Astrocyte (in vitro differentiated cells and primary cell): ENCODE measurements around the gene AGAP9. TPM values are rescaled to one million over a fixed set of nuclear protein-coding genes. Genes with fewer than 3 reads are reported as not detected.

ENCODE experiments used
- DNase-seq: peaks from one replicate; pipeline ENCODE4 v3.0.0-alpha.2; 2010; ENCODE audit warnings: low read depth
- FAIRE-seq: peaks from 2 replicates; lab custom pipeline; 2011; peaks lifted over from hg19 to GRCh38; lab: Jason Lieb, UNC
- H2AFZ ChIP-seq: 2 replicates; pipeline ENCODE4 v1.6.0; 2012; ENCODE audit warnings: low read depth, low read length, inconsistent platforms
- H3K27ac ChIP-seq: 2 replicates; pipeline ENCODE4 v1.5.1; 2011; ENCODE audit warnings: low read depth, low read length, inconsistent platforms
- H3K27me3 ChIP-seq: 2 replicates; pipeline ENCODE4 v1.6.0; 2011; ENCODE audit warnings: low read length, inconsistent platforms; ENCODE audit not compliant: insufficient read depth
- H3K36me3 ChIP-seq: 2 replicates; pipeline ENCODE4 v1.5.1; 2011; ENCODE audit warnings: low read length, inconsistent platforms; ENCODE audit not compliant: insufficient read depth
- H3K4me1 ChIP-seq: 2 replicates; pipeline ENCODE4 v1.5.1; 2011; ENCODE audit warnings: low read length, inconsistent platforms; ENCODE audit not compliant: insufficient read depth
- H3K4me2 ChIP-seq: 2 replicates; pipeline ENCODE4 v1.6.0; 2012; ENCODE audit warnings: low read length, inconsistent platforms
- H3K4me3 ChIP-seq: 2 replicates; pipeline ENCODE4 v1.5.1; 2011; ENCODE audit warnings: low read depth, mild to moderate bottlenecking, low read length, inconsistent platforms; ENCODE audit not compliant: insufficient read depth
- H3K79me2 ChIP-seq: 2 replicates; pipeline ENCODE4 v1.6.0; 2012; ENCODE audit warnings: mild to moderate bottlenecking, low read length, inconsistent platforms; ENCODE audit not compliant: insufficient read depth
- H3K9ac ChIP-seq: 2 replicates; pipeline ENCODE4 v1.6.0; 2012; ENCODE audit warnings: mild to moderate bottlenecking, low read length, inconsistent platforms
- H3K9me3 ChIP-seq: 2 replicates; pipeline ENCODE4 v1.5.1; 2012; ENCODE audit warnings: low read depth, mild to moderate bottlenecking, low read length, inconsistent platforms; ENCODE audit not compliant: insufficient read depth
- H4K20me1 ChIP-seq: 2 replicates; pipeline ENCODE4 v1.6.0; 2012; ENCODE audit warnings: low read length, inconsistent platforms; ENCODE audit not compliant: insufficient read depth
- H3K27ac Mint-ChIP-seq: one replicate; pipeline ENCODE4 v1.8.0; 2021; ENCODE audit warnings: mild to moderate bottlenecking, mixed read lengths; ENCODE audit not compliant: unreplicated experiment
- H3K27me3 Mint-ChIP-seq: one replicate; pipeline ENCODE4 v1.8.0; 2021; ENCODE audit warnings: low read depth, mixed read lengths; ENCODE audit not compliant: unreplicated experiment
- H3K36me3 Mint-ChIP-seq: one replicate; pipeline ENCODE4 v1.8.0; 2021; ENCODE audit warnings: low read depth, mixed read lengths; ENCODE audit not compliant: unreplicated experiment
- H3K4me1 Mint-ChIP-seq: one replicate; pipeline ENCODE4 v1.8.0; 2021; ENCODE audit warnings: low read depth, mixed read lengths; ENCODE audit not compliant: unreplicated experiment
- H3K4me3 Mint-ChIP-seq: one replicate; pipeline ENCODE4 v1.8.0; 2021; ENCODE audit warnings: mild to moderate bottlenecking, moderate library complexity, mixed read lengths; ENCODE audit not compliant: unreplicated experiment
- H3K9me3 Mint-ChIP-seq: one replicate; pipeline ENCODE4 v1.8.0; 2021; ENCODE audit warnings: mild to moderate bottlenecking, mixed read lengths; ENCODE audit not compliant: unreplicated experiment
- EZH2 ChIP-seq: IDR thresholded peaks from 2 replicates; pipeline ENCODE4 v1.6.1; 2012; ENCODE audit warnings: mild to moderate bottlenecking, low read length, inconsistent platforms; ENCODE audit not compliant: insufficient read depth
- total RNA-seq: library from RNA; stranded (reverse); gene quantifications from 2 replicates; pipeline ENCODE4 v1.2.1, GENCODE V29; 2021
- TF ChIP-seq, protein P1 (sequence below): IDR thresholded peaks from 2 replicates; pipeline ENCODE4 v1.5.1; 2011; ENCODE audit warnings: low read depth, mild to moderate bottlenecking, inconsistent platforms, low read length, moderate library complexity; ENCODE audit not compliant: insufficient read depth

The AGAP9 gene
- total RNA-seq, 1 donor from 2014 or later: 7.0 TPM

- H3K9me3 ChIP-seq: no peaks in the 10 kb centered on the region
- no peak for DNase-seq
- peaks cover 5% of the 10 kb centered on the region for H3K9me3 Mint-ChIP-seq
- no peaks in the 10 kb centered on the region for H3K79me2 ChIP-seq
- H3K36me3 Mint-ChIP-seq: no peaks in the 10 kb centered on the region
- H3K4me3 ChIP-seq: no peak overlapping the region
- no peak overlapping the region for H2AFZ ChIP-seq
- no peaks in the 10 kb centered on the region for H3K27me3 ChIP-seq
- H3K27me3 Mint-ChIP-seq: peaks cover 19% of the 10 kb centered on the region
- H3K36me3 ChIP-seq: no peaks in the 10 kb centered on the region
- H3K4me2 ChIP-seq: no peak overlapping the region
- peaks cover 9% of the 10 kb centered on the region for H3K4me1 Mint-ChIP-seq
- peaks cover 3% of the 10 kb centered on the region for H3K4me1 ChIP-seq
- H3K4me3 Mint-ChIP-seq: no peak overlapping the region
- no peak overlapping the region for H3K27ac Mint-ChIP-seq
- H3K27ac ChIP-seq: no peak overlapping the region
- no peak for FAIRE-seq
- no peaks in the 10 kb centered on the region for H4K20me1 ChIP-seq
- no peak for TF ChIP-seq EZH2
- TF ChIP-seq, protein P1, sequence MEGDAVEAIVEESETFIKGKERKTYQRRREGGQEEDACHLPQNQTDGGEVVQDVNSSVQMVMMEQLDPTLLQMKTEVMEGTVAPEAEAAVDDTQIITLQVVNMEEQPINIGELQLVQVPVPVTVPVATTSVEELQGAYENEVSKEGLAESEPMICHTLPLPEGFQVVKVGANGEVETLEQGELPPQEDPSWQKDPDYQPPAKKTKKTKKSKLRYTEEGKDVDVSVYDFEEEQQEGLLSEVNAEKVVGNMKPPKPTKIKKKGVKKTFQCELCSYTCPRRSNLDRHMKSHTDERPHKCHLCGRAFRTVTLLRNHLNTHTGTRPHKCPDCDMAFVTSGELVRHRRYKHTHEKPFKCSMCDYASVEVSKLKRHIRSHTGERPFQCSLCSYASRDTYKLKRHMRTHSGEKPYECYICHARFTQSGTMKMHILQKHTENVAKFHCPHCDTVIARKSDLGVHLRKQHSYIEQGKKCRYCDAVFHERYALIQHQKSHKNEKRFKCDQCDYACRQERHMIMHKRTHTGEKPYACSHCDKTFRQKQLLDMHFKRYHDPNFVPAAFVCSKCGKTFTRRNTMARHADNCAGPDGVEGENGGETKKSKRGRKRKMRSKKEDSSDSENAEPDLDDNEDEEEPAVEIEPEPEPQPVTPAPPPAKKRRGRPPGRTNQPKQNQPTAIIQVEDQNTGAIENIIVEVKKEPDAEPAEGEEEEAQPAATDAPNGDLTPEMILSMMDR: no peak
- no peak overlapping the region for H3K9ac ChIP-seq
These were observed 70.1 kb downstream of the AGAP9 start for GRCh38 chr10:47453141-47454007.

DNA sequence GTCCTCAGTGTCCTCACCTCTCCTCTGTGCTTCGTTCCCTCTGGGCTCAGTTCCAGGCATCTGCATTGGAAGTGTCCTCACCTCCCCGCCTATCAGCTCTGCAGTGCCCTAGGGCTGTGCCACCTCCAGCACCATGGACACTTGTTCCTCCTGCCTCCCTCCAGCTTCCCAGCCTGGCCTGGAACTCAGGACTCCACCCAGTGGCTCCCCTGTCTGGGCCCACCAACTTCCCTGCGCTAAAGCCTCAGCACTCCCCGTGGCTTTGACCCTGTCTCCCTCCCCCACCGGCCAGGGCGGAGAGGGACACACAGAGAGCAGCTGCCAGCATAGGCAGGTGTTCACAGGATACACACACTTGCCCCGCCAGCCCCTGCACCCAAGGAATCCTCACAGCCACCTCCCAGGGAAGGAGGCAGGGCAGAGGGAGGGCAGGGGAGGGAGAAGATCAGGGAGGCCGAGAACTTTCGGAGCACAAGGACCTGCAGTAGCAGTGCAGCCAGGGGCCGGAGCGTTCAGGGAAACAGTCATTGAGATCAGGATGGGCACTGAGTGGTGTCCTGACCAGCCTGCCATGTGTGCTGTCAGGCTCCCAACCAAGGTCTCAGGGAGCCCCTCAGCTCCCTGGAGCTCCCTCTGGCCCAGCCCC lies 70.8 kb downstream of the AGAP9 start:
- Mint-ChIP-seq H3K27me3 (peaks cover 19% of the 10 kb centered on the region), H3K36me3 (no peaks in the 10 kb centered on the region), H3K9me3 (peaks cover 5% of the 10 kb centered on the region), H3K4me3 (no peak overlapping the region), H3K4me1 (peaks cover 4% of the 10 kb centered on the region), H3K27ac (no peak overlapping the region)
- DNase-seq (no peak), FAIRE-seq (no peak)
- TF ChIP-seq EZH2: no peak
- TF ChIP-seq, protein P1: no peak
- Histone ChIP-seq H2AFZ (no peak overlapping the region), H3K4me3 (no peak overlapping the region), H3K9ac (no peak overlapping the region), H3K27me3 (no peaks in the 10 kb centered on the region), H3K4me2 (no peak overlapping the region), H3K79me2 (no peaks in the 10 kb centered on the region), H3K4me1 (no peaks in the 10 kb centered on the region), H3K9me3 (no peaks in the 10 kb centered on the region), H3K36me3 (no peaks in the 10 kb centered on the region), H3K27ac (no peak overlapping the region), H4K20me1 (no peaks in the 10 kb centered on the region)
